ENCODE results near the gene CHCHD6.

The CHCHD6 gene, protein sequence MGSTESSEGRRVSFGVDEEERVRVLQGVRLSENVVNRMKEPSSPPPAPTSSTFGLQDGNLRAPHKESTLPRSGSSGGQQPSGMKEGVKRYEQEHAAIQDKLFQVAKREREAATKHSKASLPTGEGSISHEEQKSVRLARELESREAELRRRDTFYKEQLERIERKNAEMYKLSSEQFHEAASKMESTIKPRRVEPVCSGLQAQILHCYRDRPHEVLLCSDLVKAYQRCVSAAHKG

GRCh38 chr3:126703512-126704493 lies at the start of gene CHCHD6:
Gene CHCHD6, plus strand, starts transcription at chr3:126704240. Its CDS starts 73 bp downstream, at chr3:126704313.
- peak; percentile 91 for DNase-seq

DNA sequence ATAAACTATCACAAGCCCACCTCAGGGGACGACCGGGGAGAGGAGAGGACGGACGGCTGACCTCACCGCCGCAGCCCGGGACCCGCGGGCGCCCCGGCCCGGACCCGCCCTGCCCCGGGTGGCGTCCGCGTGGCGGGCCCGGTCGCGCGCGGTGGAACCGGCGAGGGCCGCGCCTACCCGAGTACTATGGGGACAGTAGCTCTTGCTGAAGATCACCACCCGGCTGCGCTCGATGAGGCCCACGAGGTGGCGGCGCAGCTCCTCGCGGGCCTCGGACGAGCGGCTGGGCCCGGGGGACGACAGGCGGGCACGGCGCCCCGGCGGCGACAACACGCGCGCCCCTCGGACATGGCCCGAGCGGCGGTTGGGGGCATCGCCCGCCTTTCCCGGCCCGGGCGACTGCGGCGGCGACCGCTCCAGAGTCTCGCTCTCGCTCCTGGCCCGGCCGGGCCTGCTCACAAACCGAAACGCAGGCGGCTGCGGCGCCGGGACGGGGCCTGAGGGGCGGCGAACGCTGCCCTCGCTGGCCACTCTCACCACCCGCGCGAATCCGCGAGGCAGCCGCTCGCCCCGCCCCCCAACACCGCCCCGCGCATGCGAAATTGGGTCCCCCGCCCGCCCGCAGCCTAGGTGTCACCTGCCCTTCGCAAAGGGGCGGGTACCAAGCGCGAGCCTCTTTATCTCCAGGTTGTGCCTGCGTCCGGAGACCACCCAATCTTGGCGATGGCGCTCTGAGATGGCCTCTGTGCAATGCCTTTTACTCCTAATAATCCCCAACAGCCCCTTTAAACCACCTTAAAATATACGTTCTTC lies 49.3 kb upstream of the CHCHD6 start, which contains the start of gene TXNRD3:
Gene TXNRD3, minus strand, starts transcription at position 554 of the 813 bp plus-strand sequence.
- peak; percentile 76 for DNase-seq

GRCh38 chr3:126655887-126656286 lies 48.2 kb upstream of the CHCHD6 start:
- DNase-seq, result no peak

GRCh38 chr3:126656371-126657134 lies 47.5 kb upstream of the CHCHD6 start:
- DNase-seq, result no peak

DNA sequence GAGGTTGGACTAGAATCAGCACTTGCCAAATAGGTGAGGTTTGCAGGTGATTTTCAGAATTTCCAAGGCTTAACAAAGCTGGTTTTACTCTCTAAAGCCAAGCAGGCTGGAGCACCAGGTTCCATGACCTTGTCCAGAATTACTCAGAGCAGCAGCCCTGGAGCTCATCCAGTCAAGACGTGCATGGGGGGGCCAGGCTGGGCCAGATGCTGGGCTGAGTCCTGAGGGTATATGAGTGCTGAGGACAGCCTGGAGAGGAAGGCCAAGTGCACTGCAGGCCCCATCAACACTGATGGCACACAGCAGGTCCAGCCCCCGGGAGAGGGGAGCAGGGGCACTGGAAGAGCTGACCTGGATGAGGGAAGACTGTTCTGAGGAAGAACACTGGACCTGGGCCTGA lies 46.1 kb upstream of the CHCHD6 start:
- no peak for DNase-seq

GRCh38 chr3:126658584-126658983 lies 45.5 kb upstream of the CHCHD6 start:
- no peak for DNase-seq

- no peak for DNase-seq
Observed at GRCh38 chr3:126659915-126660886, 43.8 kb upstream of the CHCHD6 start.

- no peak for DNase-seq
Observed at GRCh38 chr3:126661532-126662364, 42.3 kb upstream of the CHCHD6 start.

- DNase-seq, result no peak
Observed at GRCh38 chr3:126663257-126663656, 40.8 kb upstream of the CHCHD6 start.

DNA sequence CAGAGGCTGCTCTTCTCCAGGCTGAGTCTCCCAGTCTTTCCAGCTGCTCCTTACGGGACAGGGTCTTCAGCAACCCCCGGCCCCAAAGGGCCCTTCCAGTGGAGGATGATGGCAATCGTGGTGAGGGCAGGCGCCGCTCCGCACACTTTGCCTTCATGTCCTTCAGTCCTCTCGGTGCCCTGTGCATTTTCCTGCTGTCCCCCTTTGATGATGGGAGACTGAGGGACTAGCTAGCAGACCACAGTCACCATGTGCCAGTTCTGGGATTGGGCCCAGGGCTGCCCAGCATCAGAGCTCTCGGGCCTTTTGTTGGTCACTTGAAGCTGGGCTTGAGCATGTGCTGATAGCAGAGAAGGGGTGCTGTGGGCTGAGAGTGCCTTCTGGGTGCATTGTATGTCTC lies 40.3 kb upstream of the CHCHD6 start:
- no peak for DNase-seq

GRCh38 chr3:126664591-126665214 lies 39.3 kb upstream of the CHCHD6 start:
- no peak for DNase-seq

- no peak for DNase-seq
Observed at GRCh38 chr3:126665221-126665936, 38.7 kb upstream of the CHCHD6 start.

- no peak for DNase-seq
Observed at GRCh38 chr3:126665959-126666657, 37.9 kb upstream of the CHCHD6 start.

DNA sequence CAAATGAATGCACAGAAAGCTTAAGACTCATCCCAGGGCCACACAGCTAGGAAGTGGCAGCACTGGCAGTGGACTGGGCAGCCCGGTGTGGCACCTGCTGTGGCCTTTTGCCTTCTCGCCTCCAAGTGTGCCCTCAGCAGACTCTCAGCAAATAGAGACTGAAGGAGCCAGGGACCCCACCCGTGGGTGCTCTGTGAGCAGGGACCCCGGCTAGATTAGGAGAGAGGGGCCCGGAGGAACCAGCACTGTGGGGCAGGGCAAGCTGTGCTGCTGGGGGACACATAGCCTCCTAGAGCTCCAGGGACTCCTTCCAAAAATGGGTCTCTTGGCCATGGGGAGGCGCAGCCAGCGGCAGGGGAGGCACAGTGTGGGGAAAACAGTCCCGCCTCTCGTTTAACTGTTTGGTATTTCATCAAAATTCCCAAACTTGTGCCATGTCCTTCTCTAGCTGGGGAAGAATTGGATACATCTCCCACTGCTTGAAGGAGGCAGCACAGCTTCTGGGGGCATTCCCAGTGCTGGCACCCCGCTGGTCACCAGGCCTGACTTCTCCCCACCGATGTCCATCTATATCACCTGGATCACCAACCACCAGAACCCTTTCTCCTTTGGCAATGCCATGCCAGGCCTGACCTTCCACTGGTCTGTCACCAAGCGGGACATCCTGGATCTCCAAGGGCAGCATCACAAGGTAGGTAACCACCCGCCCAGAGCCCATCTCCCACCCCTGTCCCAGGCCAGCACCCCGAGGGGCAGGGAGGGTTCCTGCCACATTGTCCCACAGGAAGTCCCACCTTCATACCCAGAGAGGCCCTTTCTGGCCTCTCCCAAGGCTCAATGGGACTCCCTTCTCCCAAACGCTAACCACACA lies 37.1 kb upstream of the CHCHD6 start:
- no peak for DNase-seq

DNA sequence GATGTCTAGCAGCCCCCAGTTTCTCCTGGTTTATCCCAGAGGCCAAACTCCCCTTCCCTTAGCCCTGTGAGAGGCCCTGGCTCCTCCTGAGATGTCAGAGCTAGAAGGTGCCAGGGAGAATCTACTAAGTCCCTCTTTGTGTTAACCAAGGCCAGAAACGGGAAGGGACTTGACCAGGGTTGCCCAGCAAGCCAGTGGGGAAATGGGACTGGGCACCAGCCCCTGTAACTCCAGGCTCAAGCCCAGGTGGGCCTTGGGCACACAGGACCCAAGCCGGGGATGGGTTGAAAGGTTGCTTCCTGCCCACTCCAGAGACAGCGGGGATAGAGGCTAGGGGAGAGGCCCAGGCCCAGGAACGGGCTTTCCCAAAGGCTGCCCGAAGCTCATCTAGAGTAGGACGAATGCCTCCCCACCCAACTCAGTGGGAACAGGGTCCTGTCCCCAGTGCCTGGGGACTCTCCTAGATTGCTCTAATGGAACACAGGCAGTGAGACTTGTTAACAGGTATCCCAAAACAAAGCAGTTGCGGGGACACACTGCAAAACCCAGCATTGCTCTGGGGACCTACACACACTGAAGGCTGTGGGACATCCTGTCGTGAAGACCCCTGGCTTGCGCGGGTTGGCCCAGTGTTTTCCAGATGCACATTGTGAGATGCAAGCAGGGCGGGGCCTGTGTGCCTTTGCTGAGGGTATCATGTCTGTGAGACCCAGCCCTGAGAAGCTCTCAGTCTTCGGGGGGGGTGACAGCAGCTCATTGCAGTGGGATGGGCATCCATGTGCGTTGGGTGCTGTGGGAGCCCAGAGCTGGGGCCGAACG lies 36.2 kb upstream of the CHCHD6 start:
- DNase-seq, result no peak

Measured in NCI-H226 (cell line).